GM20000 (cell line): Measurements from ENCODE around the gene RMDN2.

Experiments used
- DNase-seq: peaks from one replicate; pipeline ENCODE4 v3.0.0; 2012; ENCODE audit warnings: low spot score
- CTCF ChIP-seq: IDR thresholded peaks from 2 replicates; pipeline ENCODE4 v1.5.1; 2012; ENCODE audit warnings: mild to moderate bottlenecking, control low read depth; ENCODE audit errors: extremely low read depth, missing control alignments

The RMDN2 gene

GRCh38 chr2:37984176-37984575 is 59.1 kb downstream of the RMDN2 start:
- no peak for TF ChIP-seq CTCF
- DNase-seq = no peak

DNA sequence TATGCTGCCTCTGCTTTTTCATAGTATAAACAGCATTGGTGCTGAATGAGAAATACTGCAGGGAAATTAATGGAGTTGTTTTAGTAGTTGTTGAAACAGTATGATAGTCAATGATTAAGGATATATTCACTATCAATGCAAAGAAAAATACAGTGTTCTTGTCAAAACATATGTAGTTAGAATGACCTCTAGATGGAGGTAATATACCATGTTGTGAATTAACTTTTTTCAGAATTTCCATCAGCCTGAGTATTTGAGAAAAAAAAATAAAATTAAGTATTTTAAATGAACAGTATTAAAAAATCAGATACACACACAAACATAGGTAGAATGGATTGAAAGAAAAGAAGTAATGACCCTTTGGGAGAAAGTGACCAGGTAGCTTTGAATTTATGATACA is 59.5 kb downstream of the RMDN2 start:
- no peak for DNase-seq
- no peak for TF ChIP-seq CTCF

DNA sequence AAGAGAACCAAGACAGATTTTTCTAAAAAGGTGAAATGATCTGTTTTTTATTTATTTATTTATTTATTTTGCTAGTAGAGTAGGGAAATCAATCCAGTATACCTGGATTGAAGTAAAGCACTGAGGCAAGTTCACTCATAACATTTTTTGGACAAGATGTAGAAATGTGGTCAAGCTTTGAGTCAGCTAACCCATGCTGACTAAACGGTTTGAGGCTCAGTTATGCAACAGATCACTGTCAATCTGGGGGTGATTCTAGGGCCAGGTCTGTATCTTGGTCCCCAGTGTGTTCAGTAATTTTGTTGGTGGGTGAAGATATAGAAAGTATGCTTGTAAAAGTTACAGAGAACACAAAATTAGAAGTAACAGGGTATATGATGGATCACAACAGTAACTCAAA is 60.2 kb downstream of the RMDN2 start:
- DNase-seq = no peak
- TF ChIP-seq CTCF = no peak

- TF ChIP-seq CTCF = no peak
- no peak for DNase-seq
Measured at GRCh38 chr2:37987098-37987775, 62.1 kb downstream of the RMDN2 start.

DNA sequence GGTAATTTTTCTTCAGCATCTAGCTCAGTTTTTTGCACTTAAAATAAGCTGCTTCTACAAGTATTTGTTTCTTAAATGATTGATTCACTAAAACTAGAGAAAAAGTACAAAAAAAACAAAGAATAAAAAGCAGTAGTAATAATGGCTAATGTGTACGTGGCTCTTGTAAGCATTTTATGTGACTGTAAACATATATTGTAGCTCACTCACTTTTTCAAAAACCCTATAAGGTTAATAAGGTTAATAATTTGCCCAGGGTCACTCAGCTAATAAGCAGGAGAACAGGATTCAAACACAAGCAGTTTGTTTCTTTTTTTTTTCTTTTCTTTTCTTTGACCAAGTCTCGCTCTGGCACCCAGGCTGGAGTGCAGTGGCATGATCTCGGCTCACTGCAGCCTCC is 67.5 kb downstream of the RMDN2 start:
- no peak for DNase-seq
- TF ChIP-seq CTCF = no peak

- no peak for TF ChIP-seq CTCF
- DNase-seq = no peak
Measured at GRCh38 chr2:37993143-37993542, 68.1 kb downstream of the RMDN2 start.

DNA sequence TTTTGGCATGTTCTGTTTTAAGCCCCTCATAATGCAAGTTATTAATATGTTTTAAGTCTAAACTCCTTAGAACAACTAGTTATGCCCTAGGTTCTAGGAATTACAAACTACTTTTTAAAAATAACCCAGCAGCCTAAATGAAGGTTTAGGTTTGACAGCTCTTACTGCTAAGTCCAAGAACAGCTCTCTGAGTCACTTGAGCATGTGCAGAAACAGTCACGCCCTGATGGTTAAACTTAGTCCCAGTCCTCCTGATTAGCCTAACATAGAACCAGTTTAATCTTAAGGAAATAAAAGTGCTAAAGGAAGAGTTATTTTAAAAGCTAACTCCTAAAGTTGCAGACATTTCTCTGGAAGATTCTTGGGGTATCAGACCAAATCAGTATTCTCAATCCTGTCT is 72.5 kb downstream of the RMDN2 start:
- no peak for TF ChIP-seq CTCF
- DNase-seq = no peak
